GM21381 (cell line): Measurements from ENCODE around the gene MCTS1.
"Not testable (repeated sequence)": the region's sequence is repeated elsewhere in the genome, so short reads cannot be mapped to it uniquely, and the experiment has no call there.

Experiments
- ATAC-seq: cut with Tn5 transposase; IDR thresholded peaks from one replicate; pipeline ENCODE4 v1.9.1; 2021; ENCODE audit warnings: mild to moderate bottlenecking, moderate library complexity; ENCODE audit not compliant: unreplicated experiment

The MCTS1 gene, protein sequence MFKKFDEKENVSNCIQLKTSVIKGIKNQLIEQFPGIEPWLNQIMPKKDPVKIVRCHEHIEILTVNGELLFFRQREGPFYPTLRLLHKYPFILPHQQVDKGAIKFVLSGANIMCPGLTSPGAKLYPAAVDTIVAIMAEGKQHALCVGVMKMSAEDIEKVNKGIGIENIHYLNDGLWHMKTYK

GRCh38 chrX:120603707-120604360, at the start of gene MCTS1:
Gene MCTS1, plus strand, starts transcription at chrX:120604101. Its CDS starts 136 bp downstream, at chrX:120604237.
- ATAC-seq: peak; percentile 95

DNA sequence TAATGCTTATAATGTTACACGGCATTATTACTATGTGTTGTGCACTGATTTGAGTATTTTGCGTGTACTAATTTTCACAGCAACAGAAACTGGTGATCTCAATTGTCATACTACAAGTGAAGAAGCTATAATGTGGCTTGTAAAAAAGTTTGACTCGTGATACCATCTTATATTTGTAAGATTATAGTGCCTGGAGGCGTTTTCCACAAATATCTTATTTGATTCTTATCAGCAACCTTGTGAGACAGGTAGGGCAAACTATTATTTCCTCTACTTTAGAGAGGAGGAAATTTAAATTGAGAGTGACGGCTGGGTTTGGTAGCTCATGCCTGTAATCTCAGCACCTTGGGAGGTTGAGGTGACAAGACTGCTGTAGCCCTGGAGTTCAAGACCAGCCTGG, 47.6 kb upstream of the MCTS1 start:
- ATAC-seq: no peak

DNA sequence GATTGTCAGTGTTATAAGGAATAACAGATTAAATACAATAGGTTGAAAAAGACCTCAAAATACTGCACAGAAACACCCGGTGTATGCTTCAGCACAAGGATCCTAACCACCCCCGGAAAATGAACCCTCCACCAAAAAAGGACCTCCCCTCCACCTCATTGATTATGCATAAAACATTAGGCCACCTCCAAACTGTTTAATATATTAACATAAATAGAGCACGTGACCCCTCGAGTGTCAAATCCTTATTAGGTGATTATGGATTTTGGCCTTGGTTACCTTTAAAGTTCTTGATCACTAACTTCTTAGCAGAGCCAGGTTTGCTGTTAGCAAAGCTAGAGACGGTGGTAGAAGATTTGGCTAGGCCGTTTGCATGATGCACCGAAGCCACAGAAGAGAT, 44.1 kb upstream of the MCTS1 start:
- ATAC-seq: no peak

DNA sequence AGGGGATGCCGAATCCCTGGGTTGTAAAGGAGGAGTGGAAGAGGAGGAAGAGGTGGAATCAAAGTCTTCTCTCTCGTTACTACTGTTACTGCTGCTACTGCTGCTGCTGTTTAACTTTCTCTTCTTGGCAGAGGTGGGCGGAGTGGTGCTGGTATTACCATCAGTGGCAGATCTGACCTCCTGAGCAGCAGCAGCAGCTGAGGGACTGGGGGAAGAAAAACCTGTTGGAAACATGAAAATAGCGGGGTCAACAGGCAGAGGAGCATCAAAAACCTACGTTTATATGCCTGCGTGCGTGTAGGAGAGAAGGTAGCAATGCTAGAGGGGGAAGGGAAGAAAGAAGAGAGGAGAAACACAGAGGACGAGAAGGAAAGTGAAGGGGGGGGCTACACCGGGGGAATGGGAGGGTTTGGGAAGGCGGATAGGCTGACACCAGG, 43.5 kb upstream of the MCTS1 start:
- ATAC-seq: peak; percentile 36

DNA sequence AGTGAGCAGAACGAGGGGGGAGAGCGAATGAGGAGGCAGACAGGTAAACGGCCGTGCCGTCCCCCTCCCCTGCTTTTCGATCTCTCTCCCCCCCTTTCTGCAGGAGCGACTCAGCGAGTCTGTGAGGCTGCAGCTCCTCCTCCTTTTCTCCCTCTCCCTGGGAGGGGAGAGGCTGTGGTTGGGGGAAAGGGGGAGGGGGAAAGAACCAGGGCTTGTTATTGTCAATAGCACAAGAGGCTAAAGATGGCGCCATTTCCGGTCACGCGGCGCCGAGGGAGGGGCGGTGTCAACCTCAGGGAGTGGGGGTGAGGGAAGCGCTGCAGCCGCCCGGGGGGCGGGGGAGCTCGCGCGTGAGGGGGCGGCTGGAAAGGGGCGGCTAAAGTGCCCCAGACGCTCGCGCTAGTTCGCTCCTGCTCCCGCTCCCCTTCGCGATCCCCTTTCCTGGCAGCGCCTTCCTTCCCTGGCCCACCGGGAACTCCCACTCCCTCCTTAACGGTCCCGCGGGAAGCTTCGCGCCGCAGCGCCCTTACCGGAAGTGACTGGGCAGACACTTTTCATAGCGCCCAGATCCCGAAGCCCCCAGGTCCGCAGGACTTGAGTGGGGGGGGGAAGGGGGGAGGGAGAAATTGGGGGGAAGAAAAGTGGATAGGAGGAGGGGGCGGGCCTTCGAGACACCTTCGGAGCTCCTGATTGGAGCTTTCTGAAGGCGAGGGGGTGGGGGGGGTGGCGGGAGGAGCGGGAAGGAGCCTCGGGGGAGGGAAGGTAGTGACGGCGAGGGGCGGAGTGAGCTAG, 42.9 kb upstream of the MCTS1 start, which contains the start of gene CUL4B:
TSS of gene CUL4B (minus strand) at position 121 of the 792 bp plus-strand sequence. CDS start 324 bp downstream, outside the sequence.
- peak; percentile 84 for ATAC-seq

DNA sequence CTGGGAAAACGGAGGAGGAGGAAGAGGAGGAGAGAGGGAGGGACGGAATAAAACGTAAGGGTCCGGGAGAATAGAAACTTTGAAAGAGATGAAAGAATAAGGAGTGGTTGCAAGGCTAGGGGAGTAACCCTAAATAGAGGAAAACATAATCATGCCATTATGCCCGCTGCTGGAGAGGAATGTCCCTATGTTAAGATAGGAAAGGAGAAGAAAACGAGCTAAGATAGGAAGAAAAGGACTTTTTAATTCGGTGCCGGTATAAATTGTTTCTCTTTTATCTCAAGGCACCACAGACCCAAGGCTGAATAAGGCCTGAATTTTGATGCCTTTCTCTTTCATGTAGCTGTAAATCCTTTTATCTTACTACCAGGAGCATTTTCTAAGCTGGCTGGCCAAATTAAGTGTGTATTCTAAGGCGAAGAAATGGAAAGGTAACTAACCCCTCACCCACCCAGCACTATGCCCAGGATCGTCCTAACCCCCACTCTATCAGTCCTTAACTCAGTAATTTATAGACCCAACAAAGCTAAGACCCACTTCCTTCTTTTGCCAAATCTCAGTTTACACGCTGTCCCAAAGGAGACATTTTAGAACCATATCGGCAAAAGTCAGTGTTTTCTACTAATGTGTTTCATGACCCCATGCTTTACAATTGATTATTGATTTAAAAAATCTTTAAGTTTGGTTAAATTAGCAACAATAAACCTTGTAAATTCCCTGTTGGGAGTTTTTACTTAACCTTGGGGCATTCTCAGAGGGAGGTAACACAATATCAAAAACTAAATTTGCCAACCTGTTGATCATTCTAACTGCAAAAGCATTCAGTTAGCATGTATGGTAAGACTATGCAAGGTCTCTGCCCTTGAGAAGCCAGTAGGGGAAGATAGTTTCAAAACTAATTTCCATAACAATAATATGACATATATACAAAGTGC, 42.0 kb upstream of the MCTS1 start:
- ATAC-seq: no peak

DNA sequence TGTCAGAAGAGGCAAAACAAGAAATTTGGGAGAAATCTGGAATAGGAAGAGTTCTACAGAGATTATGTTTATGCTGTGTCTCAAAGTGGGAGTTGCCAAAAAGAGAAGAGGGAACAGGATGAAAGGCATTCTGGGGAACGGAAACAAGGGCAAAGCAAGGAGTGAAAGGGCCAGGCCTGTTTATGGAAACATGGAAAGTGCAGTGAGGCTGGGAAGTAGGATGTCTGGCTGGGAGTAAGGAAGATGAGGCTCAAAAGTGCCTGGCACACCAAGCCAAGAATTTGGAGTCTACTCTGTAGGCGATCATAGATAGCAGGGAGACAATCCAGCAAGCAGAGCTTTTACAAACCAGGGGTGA, 41.4 kb upstream of the MCTS1 start:
- no peak for ATAC-seq

GRCh38 chrX:120564925-120565324, 39.0 kb upstream of the MCTS1 start:
- no peak for ATAC-seq

DNA sequence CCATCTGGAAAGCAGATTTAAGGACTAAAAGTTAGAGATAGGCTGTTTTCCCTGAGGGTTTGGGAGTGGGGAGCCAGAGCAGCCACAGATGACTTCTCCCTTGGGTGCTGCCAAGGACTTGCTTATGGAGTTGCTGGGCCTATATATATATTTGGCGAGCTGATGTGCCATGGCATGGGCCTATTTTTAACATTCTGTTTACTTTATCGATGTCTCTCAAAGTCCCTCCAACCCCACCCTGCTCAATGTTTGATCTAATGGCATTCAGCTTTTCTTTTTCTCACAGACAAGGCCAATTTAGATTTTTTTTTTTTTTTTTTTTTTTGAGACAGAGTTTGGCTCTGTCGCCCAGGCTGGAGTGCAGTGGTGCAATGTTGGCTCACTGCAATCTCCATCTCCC, 37.1 kb upstream of the MCTS1 start:
- no peak for ATAC-seq

DNA sequence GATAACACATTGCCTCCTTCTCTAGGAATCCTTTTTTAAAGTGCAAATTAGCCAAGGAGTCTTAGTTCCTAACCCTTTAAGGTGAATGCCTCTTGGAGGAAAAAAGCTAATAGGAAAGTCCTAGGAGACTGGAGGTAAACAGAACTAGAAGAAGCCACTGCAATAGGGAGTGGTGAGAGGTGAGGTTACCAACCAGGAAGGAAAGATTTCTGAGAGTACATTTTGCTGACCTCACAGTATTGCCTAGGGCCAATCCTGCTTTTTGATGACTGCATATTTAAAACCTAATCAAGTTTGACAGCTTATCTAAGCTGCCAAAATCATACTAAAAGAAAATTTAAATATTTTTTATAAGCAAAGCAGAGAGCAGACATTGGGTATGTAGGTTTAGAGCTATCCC, 35.9 kb upstream of the MCTS1 start:
- no peak for ATAC-seq

GRCh38 chrX:120568609-120569008, 35.3 kb upstream of the MCTS1 start:
- ATAC-seq: no peak

- no peak for ATAC-seq
Observed at GRCh38 chrX:120570011-120570600, 33.8 kb upstream of the MCTS1 start.

DNA sequence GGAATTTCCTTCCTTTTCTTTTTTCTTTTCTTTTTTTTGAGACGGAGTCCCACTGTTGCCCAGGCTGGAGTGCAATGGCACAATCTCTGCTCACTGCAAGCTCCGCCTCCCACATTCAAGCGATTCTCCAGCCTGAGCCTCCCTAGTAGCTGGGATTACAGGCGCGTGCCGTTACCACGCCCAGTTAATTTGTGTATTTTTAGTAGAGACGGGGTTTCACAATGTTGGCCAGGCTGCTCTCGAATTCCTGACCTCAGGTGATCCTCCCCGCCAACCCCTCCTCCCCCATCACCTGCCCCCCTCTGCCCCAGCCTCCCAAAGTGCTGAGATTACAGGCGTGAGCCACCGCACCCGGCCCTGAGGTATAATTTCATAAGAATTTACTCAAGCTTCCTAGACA, 30.1 kb upstream of the MCTS1 start:
- not testable (repeated sequence) for ATAC-seq

GRCh38 chrX:120575379-120576114, 28.4 kb upstream of the MCTS1 start:
- ATAC-seq: no peak

- ATAC-seq: no peak
Observed at GRCh38 chrX:120585702-120586101, 18.2 kb upstream of the MCTS1 start.

GRCh38 chrX:120604361-120604782, 471 bp downstream of the MCTS1 start:
- ATAC-seq: peak; percentile 40

- ATAC-seq: no peak
Observed at GRCh38 chrX:120612086-120612485, 8.2 kb downstream of the MCTS1 start.

- ATAC-seq: no peak
Observed at GRCh38 chrX:120614816-120615215, 10.9 kb downstream of the MCTS1 start.

DNA sequence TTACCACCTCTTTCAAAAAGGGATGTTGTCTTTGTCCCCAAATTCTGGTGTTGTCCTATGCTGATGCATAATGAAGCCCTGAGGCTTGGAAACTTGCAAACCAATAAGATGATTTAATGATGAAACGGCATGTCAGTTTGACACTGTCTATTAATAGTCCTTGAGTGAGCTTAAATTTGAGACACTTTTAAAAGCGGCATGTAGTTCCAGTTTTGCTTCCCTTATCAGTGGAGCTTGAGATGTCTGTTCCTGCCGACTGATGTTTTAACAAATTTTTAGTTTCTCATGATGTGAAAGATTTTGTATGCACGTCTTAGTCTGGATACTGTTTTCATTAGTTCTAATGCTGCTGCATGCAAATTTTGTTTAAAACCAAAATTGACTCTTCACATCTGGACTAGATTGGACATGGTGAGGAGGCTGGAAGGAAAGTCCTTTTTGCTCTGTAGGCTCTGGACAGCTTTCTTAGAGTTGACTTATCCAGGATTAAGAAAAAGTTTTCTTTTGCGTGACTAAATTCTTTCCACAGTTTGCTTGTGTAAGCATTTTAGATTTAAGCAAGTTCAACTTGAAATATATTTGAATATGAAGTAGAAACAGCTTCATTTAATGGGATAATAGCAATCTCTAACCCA, 14.2 kb downstream of the MCTS1 start:
- no peak for ATAC-seq
